NT2/D1 (cell line): ENCODE results near the gene GLI1.

Experiments used
- DNase-seq: peaks from one replicate; pipeline ENCODE4 v3.0.0-alpha.2; 2011; ENCODE audit warnings: low read depth, low spot score
- H3K27me3 ChIP-seq: 2 replicates; pipeline ENCODE4 v1.6.0; 2011; ENCODE audit warnings: mild to moderate bottlenecking; ENCODE audit not compliant: insufficient read length, insufficient read depth
- H3K36me3 ChIP-seq: 2 replicates; pipeline ENCODE4 v1.6.1; 2011; ENCODE audit warnings: mild to moderate bottlenecking, low read length, mixed read lengths; ENCODE audit not compliant: insufficient read depth, insufficient read length
- H3K4me1 ChIP-seq: 2 replicates; pipeline ENCODE4 v1.5.1; 2011; ENCODE audit not compliant: insufficient read depth, insufficient read length
- H3K4me3 ChIP-seq: 2 replicates; pipeline ENCODE4 v1.5.1; 2011; ENCODE audit warnings: low read depth; ENCODE audit not compliant: insufficient read length
- H3K9ac ChIP-seq: 2 replicates; pipeline ENCODE4 v1.6.0; 2011; ENCODE audit warnings: low read depth; ENCODE audit not compliant: insufficient read length
- H3K9me3 ChIP-seq: 2 replicates; pipeline ENCODE4 v1.5.1; 2011; ENCODE audit warnings: mild to moderate bottlenecking, low read length; ENCODE audit not compliant: insufficient read depth
- SUZ12 ChIP-seq: IDR thresholded peaks from 2 replicates; pipeline ENCODE4 v1.6.1; 2011; ENCODE audit not compliant: insufficient read length, insufficient read depth; ENCODE audit errors: extremely low read depth
- YY1 ChIP-seq: IDR thresholded peaks from 2 replicates; pipeline ENCODE4 v1.6.1; 2011; ENCODE audit not compliant: insufficient read length, insufficient read depth
- ZNF274 ChIP-seq: IDR thresholded peaks from 2 replicates; pipeline ENCODE4 v1.6.1; 2011; ENCODE audit warnings: mild to moderate bottlenecking, low read depth, low read length

Gene GLI1

DNA sequence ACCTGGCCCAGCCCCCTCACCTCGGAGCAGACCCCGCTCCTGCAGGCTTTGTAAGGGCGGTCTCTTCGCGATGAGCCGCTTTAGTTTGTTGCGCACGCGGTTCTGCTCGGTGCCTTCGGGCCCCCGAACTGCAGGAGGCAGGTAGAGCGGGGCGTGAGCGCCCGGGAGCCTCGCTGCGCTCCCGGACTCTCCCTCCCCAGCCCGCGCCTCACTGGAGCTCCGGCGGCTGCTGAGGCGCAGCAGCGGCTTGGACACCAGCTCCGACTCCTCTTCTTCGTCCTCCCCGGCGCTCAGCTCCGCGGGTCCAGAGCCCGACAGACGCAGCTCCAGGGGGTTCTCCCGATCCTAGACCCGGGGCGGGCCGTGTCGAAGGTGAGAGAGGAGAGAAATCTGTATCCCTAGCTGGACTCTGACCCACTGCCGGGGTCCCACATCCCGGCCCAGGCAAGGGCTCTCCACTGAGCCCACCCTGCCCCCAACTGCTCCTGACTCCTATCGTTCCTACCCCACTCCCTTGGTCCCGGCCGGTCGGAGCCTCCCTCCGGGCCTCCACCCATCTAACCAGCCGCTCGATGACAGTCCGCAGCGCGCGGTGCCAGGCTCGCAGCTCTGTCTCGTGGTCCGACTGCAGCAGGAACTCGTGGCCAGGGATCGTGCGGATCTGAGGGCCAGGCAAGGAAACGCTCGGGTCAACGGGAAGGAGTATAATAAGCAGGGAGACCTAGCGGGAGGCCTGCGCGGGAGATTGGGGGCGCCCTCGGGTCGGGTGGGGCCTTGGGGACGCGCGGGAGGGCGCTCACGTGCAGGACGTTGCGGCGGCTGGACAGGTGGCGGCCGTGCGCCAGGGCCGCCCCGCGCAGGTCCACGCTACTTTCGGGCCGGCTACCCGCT lies 15.9 kb downstream of the GLI1 start:
- Histone ChIP-seq H3K36me3 (peaks cover 5% of the 10 kb centered on the region), H3K4me1 (peaks cover 10% of the 10 kb centered on the region), H3K9ac (peak overlapping the region; percentile 79), H3K4me3 (peak overlapping the region; percentile 40), H3K9me3 (no peaks in the 10 kb centered on the region), H3K27me3 (peaks cover 57% of the 10 kb centered on the region)
- DNase-seq: no peak
- TF ChIP-seq YY1 (no peak), SUZ12 (peak; percentile 94)

GRCh38 chr12:57476162-57476992 lies 16.8 kb downstream of the GLI1 start:
- peak overlapping the region; percentile 40 for H3K4me3 ChIP-seq
- H3K27me3 ChIP-seq: peaks cover 57% of the 10 kb centered on the region
- TF ChIP-seq YY1 (no peak), SUZ12 (no peak), ZNF274 (no peak)
- no peak for DNase-seq
- H3K36me3 ChIP-seq: no peaks in the 10 kb centered on the region
- peak overlapping the region; percentile 79 for H3K9ac ChIP-seq
- no peaks in the 10 kb centered on the region for H3K9me3 ChIP-seq
- H3K4me1 ChIP-seq: peaks cover 10% of the 10 kb centered on the region

DNA sequence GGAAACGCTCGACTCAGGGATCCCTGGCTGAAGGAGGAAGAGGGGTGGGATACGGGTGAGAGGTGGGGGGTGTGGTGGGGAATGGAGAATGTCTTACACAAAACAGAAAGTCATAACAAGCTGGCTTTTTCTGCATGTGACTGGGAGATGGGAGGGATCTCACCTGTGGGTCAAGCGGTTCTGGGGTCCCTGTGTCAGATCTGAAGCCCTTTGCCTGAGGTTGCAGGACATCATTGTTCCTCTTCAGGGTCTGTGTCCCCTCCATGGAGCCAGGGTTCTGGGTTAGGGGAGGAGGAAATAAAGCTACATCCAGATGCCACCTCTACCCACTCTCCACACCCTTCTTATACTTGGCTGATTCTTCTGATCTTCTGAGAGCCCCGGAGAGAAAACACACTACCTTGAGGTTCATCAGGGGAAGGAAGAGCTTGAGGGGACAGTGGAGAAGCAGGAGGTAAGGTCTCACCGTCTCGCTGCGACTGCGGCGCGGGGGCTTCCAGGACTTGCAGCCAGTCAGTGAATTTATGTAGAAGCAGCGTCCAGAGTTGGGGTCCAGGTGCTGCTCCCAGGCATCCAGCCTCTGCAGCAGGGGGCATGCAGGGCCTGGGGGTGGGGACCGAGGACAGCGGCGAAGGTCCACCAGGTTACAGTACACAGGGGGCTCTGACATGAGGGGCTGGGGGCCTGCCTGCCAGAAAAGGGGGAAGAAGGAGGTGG lies 17.6 kb downstream of the GLI1 start:
- DNase-seq: no peak
- H3K27me3 ChIP-seq: peaks cover 57% of the 10 kb centered on the region
- no peak for TF ChIP-seq YY1
- H3K9me3 ChIP-seq: no peaks in the 10 kb centered on the region
- H3K4me1 ChIP-seq: peaks cover 12% of the 10 kb centered on the region
- no peaks in the 10 kb centered on the region for H3K36me3 ChIP-seq
- H3K9ac ChIP-seq: no peak overlapping the region
- no peak overlapping the region for H3K4me3 ChIP-seq

- Histone ChIP-seq H3K4me3 (no peak overlapping the region), H3K9me3 (no peaks in the 10 kb centered on the region), H3K4me1 (peaks cover 12% of the 10 kb centered on the region), H3K27me3 (peaks cover 48% of the 10 kb centered on the region), H3K36me3 (no peaks in the 10 kb centered on the region), H3K9ac (no peak overlapping the region)
- DNase-seq: no peak
- TF ChIP-seq YY1 (no peak), ZNF274 (no peak), SUZ12 (no peak)
Measured at GRCh38 chr12:57477710-57478681, 18.4 kb downstream of the GLI1 start.

GRCh38 chr12:57479043-57479375 lies 19.4 kb downstream of the GLI1 start:
- H3K27me3 ChIP-seq: peaks cover 40% of the 10 kb centered on the region
- H3K9me3 ChIP-seq: no peaks in the 10 kb centered on the region
- H3K4me1 ChIP-seq: peaks cover 12% of the 10 kb centered on the region
- no peak overlapping the region for H3K4me3 ChIP-seq
- DNase-seq: no peak
- no peaks in the 10 kb centered on the region for H3K36me3 ChIP-seq
- no peak overlapping the region for H3K9ac ChIP-seq
- no peak for TF ChIP-seq YY1
- no peak for TF ChIP-seq ZNF274
- no peak for TF ChIP-seq SUZ12

- TF ChIP-seq ZNF274: no peak
- TF ChIP-seq YY1: no peak
- TF ChIP-seq SUZ12: no peak
- no peak for DNase-seq
- H3K4me3 ChIP-seq: no peak within 1 kb of the TSS
- H3K9ac ChIP-seq: no peak within 1 kb of the TSS
- H3K27me3 ChIP-seq: peaks cover 35% of the 10 kb centered on the region
- no peaks in the 10 kb centered on the region for H3K9me3 ChIP-seq
- H3K36me3 ChIP-seq: no peaks in the 10 kb centered on the region
- H3K4me1 ChIP-seq: peaks cover 12% of the 10 kb centered on the region
Measured at GRCh38 chr12:57479376-57480115, 20.0 kb downstream of the GLI1 start, which contains the start of gene ARHGAP9. Gene ARHGAP9 (minus strand): TSS chr12:57479866. CDS start chr12:57479406, 460 bp downstream.
